NB4 (cell line): Measurements from ENCODE around the gene RAPSN.

Experiments
- MYC ChIP-seq: IDR thresholded peaks from 2 replicates; pipeline ENCODE4 v1.6.1; 2011; ENCODE audit warnings: low read depth, low read length
- POLR2A ChIP-seq: IDR thresholded peaks from 2 replicates; pipeline ENCODE4 v1.6.1; 2011; ENCODE audit warnings: mild to moderate bottlenecking; ENCODE audit not compliant: insufficient read length; ENCODE audit errors: extremely low read depth
- TF ChIP-seq, protein P1 (sequence below): IDR thresholded peaks from one replicate; pipeline ENCODE4 v1.5.1; 2012; ENCODE audit warnings: low read depth, low read length
- TF ChIP-seq, protein P2 (sequence below): IDR thresholded peaks from 2 replicates; pipeline ENCODE4 v1.6.1; 2011; ENCODE audit warnings: low read depth, low read length

DNA sequence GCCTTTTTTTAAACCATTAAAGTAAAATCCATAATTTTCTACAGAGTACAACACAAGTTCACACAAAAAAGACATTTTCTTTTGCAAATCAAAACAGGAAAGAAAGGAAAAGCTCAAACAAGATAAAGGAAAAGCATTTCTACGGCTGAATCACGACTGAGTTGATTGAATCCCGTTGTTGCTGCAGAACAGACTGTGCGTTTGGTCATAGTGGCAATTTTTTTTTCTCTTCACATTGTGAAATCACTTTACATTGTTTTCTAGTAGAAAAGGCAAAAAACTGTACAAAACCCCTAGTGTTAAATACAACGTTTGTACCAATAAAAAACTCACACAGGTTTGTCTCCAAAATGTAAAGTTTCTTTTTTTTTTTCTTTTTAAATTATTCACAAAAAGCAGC, 17.3 kb upstream of the RAPSN start:
- TF ChIP-seq, protein P1, sequence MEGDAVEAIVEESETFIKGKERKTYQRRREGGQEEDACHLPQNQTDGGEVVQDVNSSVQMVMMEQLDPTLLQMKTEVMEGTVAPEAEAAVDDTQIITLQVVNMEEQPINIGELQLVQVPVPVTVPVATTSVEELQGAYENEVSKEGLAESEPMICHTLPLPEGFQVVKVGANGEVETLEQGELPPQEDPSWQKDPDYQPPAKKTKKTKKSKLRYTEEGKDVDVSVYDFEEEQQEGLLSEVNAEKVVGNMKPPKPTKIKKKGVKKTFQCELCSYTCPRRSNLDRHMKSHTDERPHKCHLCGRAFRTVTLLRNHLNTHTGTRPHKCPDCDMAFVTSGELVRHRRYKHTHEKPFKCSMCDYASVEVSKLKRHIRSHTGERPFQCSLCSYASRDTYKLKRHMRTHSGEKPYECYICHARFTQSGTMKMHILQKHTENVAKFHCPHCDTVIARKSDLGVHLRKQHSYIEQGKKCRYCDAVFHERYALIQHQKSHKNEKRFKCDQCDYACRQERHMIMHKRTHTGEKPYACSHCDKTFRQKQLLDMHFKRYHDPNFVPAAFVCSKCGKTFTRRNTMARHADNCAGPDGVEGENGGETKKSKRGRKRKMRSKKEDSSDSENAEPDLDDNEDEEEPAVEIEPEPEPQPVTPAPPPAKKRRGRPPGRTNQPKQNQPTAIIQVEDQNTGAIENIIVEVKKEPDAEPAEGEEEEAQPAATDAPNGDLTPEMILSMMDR = no peak
- TF ChIP-seq POLR2A (no peak), MYC (no peak)
- TF ChIP-seq, protein P2, sequence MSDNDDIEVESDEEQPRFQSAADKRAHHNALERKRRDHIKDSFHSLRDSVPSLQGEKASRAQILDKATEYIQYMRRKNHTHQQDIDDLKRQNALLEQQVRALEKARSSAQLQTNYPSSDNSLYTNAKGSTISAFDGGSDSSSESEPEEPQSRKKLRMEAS = no peak
